ENCODE measurements around the gene COPS6.

COPS6 gene

DNA sequence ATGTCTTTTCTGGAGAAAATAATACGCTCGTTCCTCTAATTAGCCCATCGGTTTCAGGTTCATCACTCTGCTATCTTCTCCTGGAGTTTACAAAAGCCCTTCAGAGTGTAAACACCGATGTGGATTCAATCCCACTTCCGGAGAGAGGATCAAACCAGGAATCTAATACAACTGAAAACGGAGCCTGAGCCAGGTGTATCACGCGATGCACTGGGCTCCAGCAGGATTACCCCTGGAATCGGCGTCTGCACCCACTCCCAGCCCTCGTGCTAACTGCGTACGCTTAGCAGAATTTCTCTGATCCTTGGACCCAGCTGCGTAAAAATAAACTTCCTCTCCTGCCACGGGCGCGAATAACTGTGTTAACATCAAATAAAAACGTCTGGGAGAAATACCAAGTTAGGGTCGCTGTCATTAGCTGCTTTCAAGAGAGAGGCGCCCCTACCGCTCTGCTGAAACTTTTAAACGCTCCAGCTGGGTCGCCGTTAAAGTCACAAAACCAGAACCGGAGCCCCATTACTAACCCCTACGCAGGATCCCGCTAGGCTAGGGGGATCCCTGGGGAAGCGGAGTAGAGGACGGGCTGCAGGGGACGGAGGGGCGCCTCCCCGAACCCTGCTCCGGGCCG lies 7.7 kb upstream of the COPS6 start:
- no peak for DNase-seq (ENCODE audit: low spot score)

- DNase-seq (ENCODE audit: low spot score) = peak; percentile 99
These were observed 7.2 kb upstream of the COPS6 start, which contains the start of gene ZNF3 for GRCh38 chr7:100081535-100082102. ZNF3 (minus strand) TSS chr7:100081723; CDS start chr7:100077357, 4,366 bp downstream.

- DNase-seq (ENCODE audit: low spot score) = no peak
These were observed 5.8 kb upstream of the COPS6 start for GRCh38 chr7:100082978-100083377.

DNA sequence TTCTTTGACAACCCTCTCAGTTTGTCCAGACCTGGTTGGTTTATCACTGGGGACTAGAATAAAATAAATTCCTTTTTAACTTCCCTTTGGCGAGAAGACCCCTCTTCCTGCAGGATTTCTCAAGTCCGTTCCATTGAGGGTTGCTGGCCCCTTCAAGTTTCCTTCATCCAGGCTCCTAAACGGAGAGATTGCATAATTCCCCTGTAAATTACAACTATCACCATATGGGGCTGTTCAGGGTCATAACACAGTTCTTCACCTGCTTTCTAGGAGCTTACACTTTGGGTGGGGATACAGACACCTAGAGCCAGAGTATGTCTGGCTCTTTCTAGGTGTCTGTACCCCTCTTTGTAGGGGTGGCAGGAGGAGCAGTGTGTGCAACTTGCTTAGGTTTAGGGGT lies 3.3 kb upstream of the COPS6 start:
- DNase-seq (ENCODE audit: low spot score) = no peak

DNA sequence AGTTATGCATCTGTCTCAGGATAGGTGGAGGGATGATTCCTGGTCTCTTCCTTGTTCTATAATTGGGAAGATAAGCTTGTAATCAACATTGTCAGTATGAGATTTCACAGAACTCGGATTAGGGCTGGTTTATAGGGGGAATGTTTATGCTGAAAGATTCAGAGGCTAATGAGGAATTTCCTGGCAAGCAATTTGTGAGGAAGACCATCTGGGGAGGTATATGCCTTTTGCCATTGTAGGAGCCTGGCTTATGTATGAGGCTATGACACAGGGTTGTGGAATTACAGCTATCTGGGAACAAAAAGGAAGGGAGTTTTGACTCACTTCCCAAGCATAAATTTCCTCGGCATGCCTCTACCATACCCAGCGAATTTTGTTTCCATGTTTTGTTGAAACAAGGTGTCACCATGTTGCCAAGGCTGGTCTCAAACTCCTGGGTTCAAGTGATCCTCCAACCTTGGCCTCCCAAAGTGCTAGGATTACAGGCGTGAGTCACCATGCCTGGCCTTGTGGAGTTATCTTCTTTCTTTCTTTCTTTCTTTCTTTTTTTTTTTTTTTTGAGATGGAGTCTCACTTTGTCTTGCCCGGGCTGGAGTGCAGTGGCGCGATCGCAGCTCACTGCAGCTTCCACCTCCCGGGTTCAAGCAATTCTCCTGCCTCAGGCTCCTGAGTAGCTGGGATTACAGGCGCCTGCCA lies 1.6 kb upstream of the COPS6 start:
- DNase-seq (ENCODE audit: low spot score) = no peak

GRCh38 chr7:100088095-100088620 lies 611 bp upstream of the COPS6 start:
- no peak for DNase-seq (ENCODE audit: low spot score)

GRCh38 chr7:100089458-100090196 lies 858 bp downstream of the COPS6 start:
- no peak for DNase-seq (ENCODE audit: low spot score)

DNA sequence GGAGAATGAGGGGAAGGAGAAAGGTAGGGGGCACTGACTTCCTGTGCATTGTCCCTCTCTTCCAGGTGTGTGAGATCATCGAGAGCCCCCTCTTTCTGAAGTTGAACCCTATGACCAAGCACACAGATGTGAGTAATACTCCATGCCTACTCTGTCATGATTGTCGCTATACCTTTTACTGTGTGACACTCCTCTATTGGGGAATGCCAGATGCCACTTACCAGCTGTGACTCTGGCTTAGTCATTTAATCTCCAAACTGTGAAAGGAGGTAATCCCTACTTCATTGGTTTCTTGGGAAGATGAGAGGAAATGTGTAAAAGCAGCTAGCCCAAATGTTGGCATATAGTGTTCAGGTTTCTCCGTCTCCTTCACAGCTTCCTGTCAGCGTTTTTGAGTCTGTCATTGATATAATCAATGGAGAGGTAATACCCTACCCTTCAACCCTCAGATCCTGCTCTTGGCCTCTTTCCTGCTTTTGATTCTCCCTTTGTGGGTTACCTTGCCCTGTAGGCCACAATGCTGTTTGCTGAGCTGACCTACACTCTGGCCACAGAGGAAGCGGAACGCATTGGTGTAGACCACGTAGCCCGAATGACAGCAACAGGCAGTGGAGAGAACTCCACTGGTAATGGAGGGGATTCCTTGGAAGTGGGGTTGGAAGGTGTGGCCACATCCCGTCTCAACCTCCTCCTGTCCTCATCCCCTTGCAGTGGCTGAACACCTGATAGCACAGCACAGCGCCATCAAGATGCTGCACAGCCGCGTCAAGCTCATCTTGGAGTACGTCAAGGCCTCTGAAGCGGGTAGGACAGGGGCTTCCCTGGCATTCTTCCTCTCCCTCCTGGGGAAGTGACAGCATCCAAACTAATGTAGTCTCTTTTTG lies 2.0 kb downstream of the COPS6 start:
- DNase-seq (ENCODE audit: low spot score) = no peak

GRCh38 chr7:100091411-100092181 lies 2.8 kb downstream of the COPS6 start:
- DNase-seq (ENCODE audit: low spot score) = no peak

DNA sequence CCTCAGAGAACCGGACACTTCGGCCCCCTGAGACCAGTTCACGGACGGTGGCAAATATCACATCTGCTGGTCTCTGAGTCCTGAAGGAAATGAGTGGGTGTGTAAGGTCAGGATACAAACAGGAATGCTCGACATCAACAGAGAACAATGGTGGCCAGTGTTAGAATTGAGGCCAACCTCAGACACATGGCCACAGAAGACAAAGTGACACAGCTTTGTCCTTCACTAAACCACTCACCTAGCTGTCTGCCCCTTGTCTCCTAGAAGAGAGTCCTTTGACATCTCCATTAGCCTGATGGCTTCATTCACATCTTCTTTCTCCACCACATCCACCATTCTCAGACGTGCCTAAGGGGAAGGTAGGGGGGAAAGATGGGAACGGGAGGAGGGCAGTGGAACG lies 4.3 kb downstream of the COPS6 start:
- DNase-seq (ENCODE audit: low spot score) = no peak

- no peak for DNase-seq (ENCODE audit: low spot score)
These were observed 4.7 kb downstream of the COPS6 start for GRCh38 chr7:100093498-100093897.

GRCh38 chr7:100093925-100094486 lies 5.2 kb downstream of the COPS6 start:
- DNase-seq (ENCODE audit: low spot score) = no peak

GRCh38 chr7:100095289-100095688 lies 6.5 kb downstream of the COPS6 start:
- DNase-seq (ENCODE audit: low spot score) = no peak

GRCh38 chr7:100095704-100096103 lies 6.9 kb downstream of the COPS6 start:
- DNase-seq (ENCODE audit: low spot score) = no peak

DNA sequence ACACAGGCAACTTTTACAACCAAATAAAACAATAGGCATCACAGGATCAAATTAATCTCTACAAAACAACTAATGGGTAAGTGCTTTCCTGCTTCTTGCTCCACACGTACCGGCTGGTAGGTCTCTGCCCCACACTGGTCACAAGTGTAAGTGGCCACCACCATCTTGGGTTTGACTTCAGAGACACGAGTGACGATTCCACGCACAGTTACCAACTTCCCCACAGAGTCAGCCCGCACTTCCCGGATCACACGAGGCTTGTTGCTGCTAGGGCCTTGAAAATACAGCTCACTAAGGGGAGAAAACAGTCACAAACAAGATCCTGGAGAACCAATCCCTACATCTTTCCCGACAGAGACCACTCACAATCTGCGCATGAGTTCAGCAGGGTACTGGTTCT lies 10.1 kb downstream of the COPS6 start:
- DNase-seq (ENCODE audit: low spot score) = no peak

- DNase-seq (ENCODE audit: low spot score) = no peak
These were observed 10.7 kb downstream of the COPS6 start for GRCh38 chr7:100099452-100099851.

- peak; percentile 93 for DNase-seq (ENCODE audit: low spot score)
These were observed 11.7 kb downstream of the COPS6 start for GRCh38 chr7:100100420-100101015.

GRCh38 chr7:100101016-100101862 lies 12.5 kb downstream of the COPS6 start, which contains the start of the genes AP4M1 and MCM7:
AP4M1 (plus strand) TSS chr7:100101643; CDS start chr7:100101715, 72 bp downstream.
MCM7 (minus strand) TSS chr7:100101397; CDS start chr7:100101294, 103 bp downstream.
- peak; percentile 99 for DNase-seq (ENCODE audit: low spot score)

Data from Ammon's horn (tissue), 1 donor.